Measurements from ENCODE around the gene LAMB1.
A peak's percentile ranks its signal among the peaks of the same experiment; 100 is the strongest.
"Not testable (repeated sequence)": the region's sequence is repeated elsewhere in the genome, so short reads cannot be mapped to it uniquely, and the experiment has no call there.

The LAMB1 gene

DNA sequence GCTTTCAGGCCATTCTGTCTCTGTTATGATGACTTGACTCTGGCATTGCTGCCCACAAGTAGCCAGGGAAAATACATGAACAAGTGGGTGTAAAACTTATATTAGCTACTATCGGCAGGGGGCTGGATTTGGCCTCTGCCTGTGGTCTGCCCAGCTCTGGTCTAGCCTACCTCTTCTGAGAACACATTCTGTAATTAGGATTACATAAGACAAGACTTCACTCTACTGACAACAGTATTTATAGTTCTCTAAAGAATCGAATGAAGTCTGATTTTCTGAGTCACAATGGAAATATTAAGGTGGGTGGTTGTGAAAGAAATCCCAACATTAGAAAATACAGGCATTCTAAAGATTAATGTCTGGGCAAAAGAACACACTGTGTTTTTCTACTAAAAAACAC, 56.5 kb downstream of the LAMB1 start:
- no peak for DNase-seq (ENCODE audit: low spot score)

DNA sequence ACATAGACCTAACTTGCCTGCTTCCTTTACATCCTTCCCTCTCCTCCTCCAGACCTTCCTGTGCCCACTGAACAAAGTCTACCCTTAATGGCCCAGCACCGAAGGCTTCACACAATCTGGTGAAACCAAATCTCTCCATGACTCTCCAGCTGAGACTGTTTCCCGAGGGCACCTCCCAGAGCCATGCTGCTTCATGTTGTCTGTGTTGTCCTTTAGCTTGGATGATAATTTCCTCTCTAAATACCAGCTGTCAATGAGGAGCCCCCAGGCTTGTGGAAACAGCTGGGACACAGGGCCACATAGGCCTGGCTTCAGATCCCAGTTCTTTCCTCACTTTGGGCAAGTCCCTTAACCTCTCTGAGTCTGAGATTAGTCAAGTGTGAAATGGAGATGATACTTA, 57.6 kb downstream of the LAMB1 start:
- no peak for DNase-seq (ENCODE audit: low spot score)

DNA sequence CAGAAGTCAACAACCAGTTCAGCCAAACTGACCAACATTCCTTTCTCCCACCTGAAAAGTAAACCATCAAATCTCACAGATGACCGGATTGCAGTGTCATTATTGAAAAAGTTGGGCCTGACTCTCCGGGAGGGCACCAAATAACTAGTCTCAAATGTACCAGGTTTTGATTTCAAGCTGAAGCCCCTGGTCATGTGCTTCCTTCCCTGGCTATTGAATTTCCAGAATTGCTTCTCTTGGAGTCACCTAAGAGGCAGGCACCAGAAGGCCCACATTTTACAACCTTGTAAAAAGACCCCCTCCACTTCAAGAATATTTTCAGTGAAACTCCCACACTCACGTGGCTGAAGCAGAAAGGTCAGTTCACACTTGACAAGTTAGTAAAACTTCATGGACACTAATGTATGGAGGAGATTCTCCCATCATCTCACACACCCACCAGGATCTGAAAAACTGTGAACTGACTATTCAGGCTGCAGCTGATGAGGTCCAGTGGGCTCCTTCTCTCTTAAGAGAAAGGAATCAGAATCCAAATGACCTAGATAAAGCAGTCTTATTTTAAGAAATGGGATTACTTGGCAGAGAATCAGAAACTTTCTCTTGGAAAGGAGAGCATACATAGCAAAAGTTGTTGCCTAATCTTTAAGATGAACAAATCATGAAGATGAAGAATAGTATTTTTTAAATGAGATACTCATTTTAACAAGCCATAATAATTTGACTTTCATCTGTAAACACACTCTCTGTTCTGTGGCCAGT, 58.4 kb downstream of the LAMB1 start:
- DNase-seq (ENCODE audit: low spot score), result no peak

DNA sequence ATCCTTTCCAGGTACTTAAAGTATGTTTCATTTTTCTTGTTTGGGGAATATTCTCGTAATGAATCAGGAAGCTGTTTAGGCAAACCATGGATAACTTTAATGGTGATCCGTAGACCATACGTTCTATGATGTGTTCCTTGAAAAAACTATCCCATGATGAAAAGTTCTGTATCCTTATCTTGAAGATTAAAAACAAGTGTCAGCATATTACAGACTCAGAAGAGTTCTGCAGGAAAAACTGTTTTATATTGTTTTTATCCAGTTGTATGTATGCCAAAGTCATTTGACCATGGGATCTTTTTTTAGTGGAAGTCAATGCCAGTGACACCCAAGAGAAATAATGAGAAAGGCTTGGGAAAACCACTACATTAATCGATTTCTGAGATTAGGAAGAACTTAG, 59.9 kb downstream of the LAMB1 start:
- DNase-seq (ENCODE audit: low spot score), result no peak

DNA sequence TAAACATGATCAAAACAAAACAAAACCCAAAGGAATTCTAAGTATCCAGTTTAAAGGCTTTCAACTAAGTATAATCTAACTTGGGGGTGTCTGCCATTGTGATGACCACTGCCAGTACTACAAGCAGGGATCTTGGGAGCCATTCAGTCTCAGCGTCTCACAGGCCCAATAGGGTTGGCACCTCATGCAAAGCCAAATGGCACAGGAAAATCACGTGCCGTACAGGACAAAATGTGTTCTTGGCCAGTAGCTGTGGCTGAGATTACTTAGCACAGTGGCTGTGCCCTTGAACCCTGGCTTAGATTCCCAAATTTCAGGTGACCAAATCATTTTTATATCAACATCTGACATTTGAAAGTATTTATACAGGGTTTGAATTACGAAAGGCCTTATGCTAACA, 62.0 kb downstream of the LAMB1 start:
- no peak for DNase-seq (ENCODE audit: low spot score)

DNA sequence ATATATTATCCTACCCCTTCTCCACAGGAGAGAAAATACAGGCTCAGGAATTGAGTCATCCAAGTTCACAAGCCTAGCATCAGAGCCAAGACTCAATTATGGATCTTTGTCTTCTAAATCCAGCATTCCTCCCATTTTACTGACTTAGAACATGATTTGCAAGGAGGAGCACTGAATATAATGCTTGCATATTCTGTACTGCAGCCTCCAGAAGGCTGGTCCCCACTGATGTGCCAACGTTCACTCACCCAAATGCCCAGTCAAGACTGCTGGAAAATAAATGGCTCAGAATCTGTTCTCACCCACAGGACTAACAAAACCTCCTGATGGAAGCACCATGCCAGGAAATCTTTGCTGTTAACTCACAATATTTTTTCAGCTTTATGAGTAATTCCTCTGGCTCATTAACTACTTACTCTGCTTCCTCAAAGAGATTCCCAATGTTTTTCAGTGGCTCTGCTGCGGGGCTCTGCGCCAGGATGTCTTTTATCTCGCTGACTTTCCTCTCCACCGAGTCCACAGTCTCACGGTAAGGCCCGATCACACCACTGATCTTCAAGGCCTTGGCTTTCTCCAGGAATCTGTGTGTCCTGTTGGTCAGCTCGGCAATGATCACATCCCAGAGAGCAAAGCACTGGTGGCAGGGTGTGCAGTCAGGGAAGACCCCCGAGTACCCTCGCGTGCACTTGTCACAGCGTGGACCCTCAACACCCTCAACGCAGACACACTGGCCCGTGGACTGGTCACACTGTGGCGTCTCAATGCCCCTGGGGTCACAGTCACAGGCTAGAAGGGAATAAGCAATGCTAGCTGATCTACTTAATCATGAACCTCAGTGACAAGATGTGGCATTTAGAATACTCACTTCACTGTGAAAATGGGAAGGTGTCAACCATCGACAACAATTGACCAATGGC, 63.1 kb downstream of the LAMB1 start:
- peak; percentile 27 for DNase-seq (ENCODE audit: low spot score)

DNA sequence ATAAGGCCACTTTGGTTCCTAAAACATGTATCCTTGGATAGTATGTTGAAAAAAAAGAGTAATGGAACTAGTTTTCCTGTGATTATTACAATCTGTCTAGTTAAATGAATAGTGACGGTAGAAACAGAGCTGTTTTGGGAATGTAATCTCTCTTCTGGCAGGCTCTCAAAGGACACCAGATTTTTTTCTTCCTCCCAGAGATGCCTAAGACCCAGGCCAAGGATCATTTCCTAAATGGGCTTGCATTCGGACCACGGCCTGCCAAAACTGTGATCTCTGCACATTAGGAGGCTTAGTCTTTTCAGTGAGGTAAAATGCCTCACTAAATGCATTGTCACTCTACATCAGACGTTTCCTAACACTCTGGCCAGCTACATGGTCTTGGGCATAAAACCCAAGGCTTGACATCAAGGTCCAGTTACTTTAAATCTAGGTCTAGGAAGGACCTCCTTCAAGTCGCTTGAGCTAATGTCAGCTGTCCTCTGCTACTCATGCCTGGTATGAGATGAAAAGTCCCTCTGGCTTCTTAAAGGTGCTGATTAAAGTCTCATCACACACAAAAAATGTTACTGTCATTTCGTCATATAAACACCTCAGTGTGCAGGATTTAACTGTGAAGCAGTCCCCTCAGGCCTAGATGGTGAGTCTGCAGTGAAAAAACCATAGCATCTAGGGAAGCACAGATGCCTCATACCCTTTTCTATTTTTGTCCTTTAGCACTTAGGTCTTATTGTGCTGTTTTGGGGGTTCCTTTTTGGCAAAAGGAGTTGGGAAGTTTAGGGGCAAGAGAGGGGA, 64.3 kb downstream of the LAMB1 start:
- no peak for DNase-seq (ENCODE audit: low spot score)

DNA sequence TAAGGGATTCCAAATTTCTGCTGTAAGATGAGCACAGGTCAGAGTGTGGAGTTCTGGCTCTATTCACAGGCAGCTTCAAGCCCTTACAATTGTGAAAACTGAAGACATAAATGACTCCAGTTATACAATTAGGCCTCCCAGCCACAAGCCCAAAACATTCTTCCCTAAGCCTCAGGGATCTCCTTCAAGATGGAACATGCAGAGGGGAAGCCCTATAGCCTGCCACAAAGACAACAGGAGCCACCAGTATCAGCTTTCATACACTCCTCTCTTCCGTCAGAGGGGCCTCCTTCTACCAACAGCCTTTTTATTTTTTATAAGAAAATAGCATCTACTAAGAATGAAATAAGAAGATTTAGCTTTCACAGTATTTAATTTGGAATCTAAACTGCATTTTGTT, 65.4 kb downstream of the LAMB1 start:
- no peak for DNase-seq (ENCODE audit: low spot score)

DNA sequence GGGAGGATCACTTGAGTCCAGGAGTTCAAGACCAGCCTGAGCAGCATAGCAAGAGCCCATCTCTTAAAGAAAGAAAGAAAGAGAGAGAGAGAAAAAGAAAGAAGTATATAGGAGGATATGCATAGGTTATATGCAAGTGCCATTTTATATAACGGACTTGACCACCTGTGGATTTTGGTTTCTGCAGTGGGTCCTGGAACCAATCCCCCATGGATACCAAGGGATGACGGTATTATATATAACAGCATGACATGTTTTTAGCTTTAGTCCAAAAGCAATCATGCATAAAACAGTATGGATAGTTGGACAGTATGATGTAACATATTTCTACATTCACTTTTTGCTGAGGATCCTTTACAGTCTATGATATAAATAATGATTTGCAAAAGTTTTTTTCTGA, 66.6 kb downstream of the LAMB1 start:
- no peak for DNase-seq (ENCODE audit: low spot score)

DNA sequence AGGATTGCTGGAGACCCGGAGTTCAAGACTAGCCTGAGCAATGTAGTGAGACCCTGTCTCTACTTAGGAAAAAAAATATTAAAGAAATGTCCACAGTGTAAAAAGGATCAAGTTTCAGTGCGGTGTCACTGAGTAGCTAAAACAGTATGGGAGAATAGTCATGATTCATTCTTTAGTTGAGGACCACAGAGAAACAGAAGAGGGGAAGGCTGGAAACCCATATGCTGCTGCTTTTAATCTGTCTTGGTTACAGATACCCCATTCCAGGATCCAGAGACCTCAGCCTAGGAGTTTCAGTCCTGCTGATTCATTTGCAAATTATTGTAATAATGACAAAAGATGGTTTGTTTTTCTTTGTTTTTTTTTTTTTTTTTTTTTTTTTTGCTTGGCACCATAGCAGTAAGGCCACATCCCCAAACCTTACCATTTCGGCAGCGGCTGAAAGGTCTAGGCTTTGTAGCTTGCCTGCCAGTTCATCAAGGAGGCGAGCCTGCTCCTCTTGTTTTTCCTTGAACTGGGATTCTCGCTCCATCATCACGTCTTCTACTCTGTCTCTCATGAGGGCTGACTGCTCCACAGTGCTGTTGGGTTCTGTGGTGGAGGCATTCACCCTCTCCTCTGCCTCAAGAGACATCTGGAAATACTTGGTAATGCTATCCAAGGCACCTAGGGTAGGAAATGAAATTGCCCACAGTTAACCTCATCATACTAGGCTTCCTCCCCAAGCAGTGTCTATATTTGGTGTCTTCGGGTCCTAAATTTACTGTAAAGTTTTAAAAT, 67.8 kb downstream of the LAMB1 start:
- DNase-seq (ENCODE audit: low spot score), result no peak

DNA sequence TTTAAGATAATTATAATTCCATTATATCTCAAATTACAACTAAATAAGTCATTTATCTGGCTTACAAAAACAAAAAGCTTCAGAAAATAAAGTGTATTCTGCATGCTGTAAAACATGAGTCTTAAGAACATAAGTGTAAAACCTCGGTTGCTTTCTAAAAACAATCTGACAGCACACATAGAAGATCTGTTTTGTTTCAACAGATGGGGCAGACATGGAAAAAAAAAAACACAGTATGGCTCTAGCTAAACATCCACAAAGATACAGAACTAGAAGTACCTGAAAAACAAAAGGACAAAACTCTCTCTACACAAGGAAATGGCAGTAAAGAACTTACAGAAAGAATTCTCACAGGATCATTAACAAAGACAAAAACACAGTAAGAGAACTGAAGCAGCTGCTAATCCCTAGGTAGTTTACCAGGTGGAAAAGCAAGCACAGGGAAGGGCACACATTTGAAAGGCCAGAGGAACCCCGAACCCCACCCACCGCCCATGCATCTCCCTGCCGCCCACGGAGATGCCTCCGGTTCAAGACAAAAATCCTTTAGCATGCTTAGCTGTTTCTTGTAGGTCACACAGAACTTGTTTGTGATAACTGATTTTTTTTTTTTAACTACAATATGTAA, 69.5 kb downstream of the LAMB1 start:
- DNase-seq (ENCODE audit: low spot score), result no peak

DNA sequence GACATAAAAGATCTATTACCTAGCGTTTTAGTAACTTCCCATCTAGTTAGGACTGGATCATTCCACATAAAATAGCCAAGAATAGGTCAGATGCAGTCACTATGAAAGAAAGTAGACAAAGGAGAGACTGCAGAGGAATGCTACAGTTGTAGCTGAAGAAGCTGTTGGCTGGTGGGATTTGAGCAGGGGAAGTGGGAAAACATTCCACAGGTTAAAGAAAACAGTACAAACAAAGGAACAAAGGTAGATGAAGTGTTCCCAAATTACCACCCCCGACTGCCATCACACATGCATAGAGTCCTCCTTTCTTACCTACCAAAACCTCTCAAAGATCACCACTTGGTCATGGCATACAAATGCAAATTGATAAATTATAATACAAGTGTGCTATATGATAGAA, 70.2 kb downstream of the LAMB1 start:
- no peak for DNase-seq (ENCODE audit: low spot score)

DNA sequence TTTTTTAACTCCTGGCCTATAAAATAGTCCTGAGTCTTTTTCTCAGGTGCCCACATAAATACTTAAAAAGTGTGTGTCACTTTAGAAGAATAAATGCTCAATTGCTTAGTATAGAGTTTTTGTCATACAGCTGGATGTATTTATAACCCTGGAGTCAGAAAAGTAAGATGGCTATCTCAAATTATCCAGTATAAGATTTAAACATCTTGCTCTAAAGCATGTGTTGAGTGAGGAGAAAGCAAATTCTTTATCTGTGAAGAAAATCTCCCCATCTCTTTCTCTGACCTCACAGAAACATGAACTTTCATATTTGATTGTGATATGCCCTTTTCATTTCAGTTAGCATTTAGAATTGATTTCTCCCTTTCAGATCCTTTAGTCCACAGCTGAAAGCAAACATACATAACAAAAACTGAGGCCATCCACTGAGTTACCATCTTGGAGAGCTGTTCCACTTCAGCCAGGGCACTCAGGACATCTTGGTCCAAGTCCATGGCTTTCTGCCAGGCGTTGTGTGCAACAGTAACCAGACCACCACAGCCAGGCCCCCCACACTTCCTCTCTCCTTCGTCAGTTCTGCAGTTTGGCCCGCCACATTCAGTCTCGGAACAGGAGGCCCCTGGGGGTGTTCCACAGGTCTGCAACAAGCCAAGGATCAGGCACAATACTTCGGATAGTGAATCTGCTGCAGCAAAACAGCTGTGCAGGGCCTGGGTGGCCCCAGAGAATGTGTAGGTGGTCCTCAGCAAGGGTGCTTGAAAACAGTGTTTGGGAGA, 71.0 kb downstream of the LAMB1 start:
- no peak for DNase-seq (ENCODE audit: low spot score)

DNA sequence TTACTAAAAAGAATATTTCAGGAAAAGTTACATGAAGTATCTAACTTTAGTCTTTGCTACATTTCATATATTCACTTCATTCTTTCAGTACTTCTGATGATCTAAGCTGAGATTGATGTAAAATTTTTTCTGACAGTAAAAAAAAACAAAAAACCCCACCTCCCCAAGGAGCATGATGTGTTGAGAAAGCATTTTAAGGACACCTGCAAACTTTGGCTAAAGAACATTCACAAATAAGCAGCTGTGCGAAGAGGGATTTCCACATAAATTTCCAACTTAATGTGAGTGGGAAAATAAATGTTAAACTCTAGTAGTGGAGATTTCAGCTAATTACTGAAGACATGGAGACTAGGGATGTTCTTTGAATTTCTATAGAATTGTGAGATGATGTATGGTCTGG, 76.5 kb downstream of the LAMB1 start:
- DNase-seq (ENCODE audit: low spot score), result no peak

DNA sequence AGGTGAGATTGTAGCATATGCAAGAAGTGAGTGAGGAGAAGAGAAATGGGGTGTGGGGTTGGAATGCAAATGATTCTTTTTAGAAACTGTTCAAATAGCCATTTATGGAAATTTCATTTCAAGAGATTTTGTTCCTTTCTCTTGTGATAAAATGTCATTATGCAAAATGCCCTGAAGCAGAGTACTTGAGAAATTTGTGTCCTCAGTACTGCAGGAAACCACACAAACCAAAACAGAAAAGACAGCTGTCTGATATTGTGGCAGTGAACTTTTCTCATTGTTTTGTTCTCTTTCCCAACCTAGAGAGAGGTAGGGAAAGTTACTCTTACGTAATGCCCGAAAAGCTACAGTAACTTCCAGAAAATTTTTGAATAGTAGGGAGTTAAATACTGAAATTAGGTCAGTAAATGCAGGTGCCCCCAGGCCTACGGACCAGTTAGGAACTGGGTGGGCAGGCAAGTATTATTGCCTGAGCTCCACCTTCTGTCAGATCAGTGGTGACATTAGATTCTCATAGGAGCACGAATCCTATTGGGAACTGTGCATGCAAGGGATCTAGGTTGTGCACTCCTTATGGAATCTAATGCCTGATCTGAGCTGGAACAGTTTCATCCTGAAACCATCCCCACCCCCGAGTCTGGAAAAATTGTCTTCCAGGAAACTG, 78.0 kb downstream of the LAMB1 start:
- DNase-seq (ENCODE audit: low spot score), result no peak

DNA sequence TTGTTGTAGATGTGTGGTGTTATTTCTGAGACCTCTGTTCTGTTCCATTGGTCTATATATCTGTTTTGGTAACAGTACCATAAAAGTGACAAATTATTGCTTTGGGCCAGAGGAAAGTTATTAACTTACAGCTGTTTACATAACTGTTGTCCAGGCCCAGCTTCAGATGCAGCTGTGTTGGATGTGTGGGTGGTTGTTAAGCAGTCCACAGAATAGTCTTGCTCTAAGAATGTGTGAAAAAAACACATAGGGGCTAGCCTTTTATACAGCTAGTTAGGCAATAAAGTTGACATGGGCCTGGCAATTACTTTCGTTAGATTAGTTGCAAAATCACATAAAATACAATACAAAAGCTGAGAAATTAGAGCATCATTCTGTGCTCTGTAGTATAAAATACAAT, 80.1 kb downstream of the LAMB1 start:
- DNase-seq (ENCODE audit: low spot score), result no peak

DNA sequence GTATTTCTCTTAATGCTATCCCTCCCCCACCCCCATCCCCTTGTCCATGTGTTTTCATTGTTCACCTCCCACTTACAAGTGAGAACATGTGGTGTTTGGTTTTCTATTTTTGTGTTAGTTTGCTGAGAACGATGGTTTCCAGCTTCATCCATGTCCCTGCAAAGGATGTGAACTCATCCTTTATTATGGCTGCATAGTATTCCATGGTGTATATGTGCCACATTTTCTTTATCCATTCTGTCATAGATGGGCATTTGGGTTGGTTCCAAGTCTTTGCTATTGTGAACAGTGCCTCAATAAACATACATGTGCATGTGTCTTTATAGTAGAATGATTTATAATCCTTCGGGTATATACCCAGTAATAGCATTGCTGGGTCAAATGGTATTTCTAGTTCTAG, 81.1 kb downstream of the LAMB1 start:
- DNase-seq (ENCODE audit: low spot score), result not testable (repeated sequence)

DNA sequence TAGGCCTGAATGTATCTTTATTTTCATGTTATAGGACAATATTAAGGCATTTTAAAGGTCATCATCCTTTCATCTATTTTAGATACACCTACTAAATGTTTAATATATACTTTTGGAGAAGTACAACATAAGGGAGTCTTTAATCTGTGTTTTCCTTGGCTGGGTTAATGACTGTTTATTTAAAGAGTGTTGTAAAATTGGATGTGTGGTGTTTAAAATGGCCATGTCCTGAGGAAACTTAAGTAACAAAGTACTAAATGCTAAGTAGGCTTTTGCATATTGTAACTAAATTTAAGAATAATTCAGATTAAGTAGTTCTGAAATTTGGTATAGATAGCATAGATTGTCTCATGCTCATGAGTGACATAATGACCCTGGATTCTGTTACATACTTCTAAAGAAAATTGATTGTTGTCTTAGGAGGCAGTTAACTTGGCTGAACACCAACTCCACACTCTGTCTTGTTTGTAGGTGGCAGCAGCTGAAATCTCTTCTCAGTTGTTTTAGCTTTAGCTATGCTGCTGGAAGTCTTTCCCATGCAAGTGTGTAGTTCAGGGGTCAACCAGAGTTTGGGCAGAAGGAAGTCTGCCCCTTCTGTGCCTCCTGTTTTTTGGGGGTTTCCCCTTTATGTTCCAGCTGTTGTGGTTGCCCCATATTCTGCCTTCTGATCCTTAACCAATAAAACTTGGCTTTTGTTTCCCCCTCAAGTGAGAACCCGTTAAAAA, 82.8 kb downstream of the LAMB1 start:
- no peak for DNase-seq (ENCODE audit: low spot score)

DNA sequence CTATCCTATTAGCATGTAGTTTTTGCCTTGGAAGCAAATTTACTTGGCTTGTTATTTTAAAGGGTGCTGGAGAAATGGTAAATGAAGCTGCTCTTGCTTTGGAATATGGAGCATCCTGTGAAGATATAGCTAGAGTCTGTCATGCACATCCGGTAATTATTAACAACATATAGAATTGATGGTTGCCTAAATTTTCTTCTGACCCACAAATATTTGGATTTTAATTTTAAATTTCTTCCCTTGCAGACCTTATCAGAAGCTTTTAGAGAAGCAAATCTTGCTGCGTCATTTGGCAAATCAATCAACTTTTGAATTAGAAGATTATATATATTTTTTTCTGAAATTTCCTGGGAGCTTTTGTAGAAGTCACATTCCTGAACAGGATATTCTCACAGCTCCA, 84.0 kb downstream of the LAMB1 start:
- DNase-seq (ENCODE audit: low spot score), result no peak

All from hepatic stellate cell (primary cell).